IMR-90 (cell line): Measurements from ENCODE around the gene CYB5D1. TPM values are rescaled to one million over a fixed set of nuclear protein-coding genes. Genes with fewer than 3 reads are reported as not detected.
A peak's percentile ranks its signal among the peaks of the same experiment; 100 is the strongest.

ENCODE experiments used
- ATAC-seq: fragments of 200-7000 bp; cut with Tn5 transposase; 2 replicates; pipeline ENCODE4 v1.9.1; 2020; ENCODE audit warnings: low read depth, mild to moderate bottlenecking, moderate library complexity
- BruUV-seq: library from RNA; stranded (reverse); fragments of 400-500 nt; replicated peaks from 2 replicates; lab custom pipeline; 2021; lab: Mats Ljungman, UMichigan
- CTCF ChIA-PET: fragments of 300-600 bp; formaldehyde crosslinking; extraction: SDS; loops from one replicate; lab custom pipeline; 2021; ENCODE audit warnings: antibody characterized with exemption; lab: Yijun Ruan, JAX
- POLR2A ChIA-PET: fragments of 300-600 bp; sonication (Branson Sonifier 250); formaldehyde crosslinking; loops from one replicate; lab custom pipeline; 2022; ENCODE audit warnings: antibody characterized with exemption; ENCODE audit not compliant: unreplicated experiment; lab: Charles Lee
- DNase-seq: peaks from one replicate; pipeline ENCODE4 v3.0.0; 2013
- H2AFZ ChIP-seq: replicated peaks from 2 replicates; pipeline ENCODE3; 2013; ENCODE audit warnings: low read length, mild to moderate bottlenecking; ENCODE audit not compliant: poor library complexity
- H2AK5ac ChIP-seq: 2 replicates; pipeline ENCODE4 v1.6.1; 2013; ENCODE audit warnings: low read depth, low read length, inconsistent platforms
- H2AK9ac ChIP-seq: replicated peaks from 2 replicates; pipeline ENCODE3; 2013; ENCODE audit warnings: mild to moderate bottlenecking, low read depth, low read length, moderate library complexity; ENCODE audit not compliant: poor library complexity
- H2BK120ac ChIP-seq: 2 replicates; pipeline ENCODE4 v1.6.1; 2013; ENCODE audit warnings: low read depth, low read length, inconsistent platforms
- H2BK15ac ChIP-seq: 3 replicates; pipeline ENCODE4 v1.6.1; 2013; ENCODE audit warnings: low read depth, low read length, inconsistent platforms
- H2BK20ac ChIP-seq: 2 replicates; pipeline ENCODE4 v1.6.1; 2013; ENCODE audit warnings: low read depth, mild to moderate bottlenecking, inconsistent platforms, low read length, moderate library complexity
- H2BK5ac ChIP-seq: 2 replicates; pipeline ENCODE4 v1.6.1; 2013; ENCODE audit warnings: mild to moderate bottlenecking, low read depth, low read length, inconsistent platforms; ENCODE audit not compliant: poor library complexity, severe bottlenecking
- H3K14ac ChIP-seq: replicated peaks from 2 replicates; pipeline ENCODE4 v1.6.1; 2013; ENCODE audit warnings: low read depth, low read length, inconsistent platforms
- H3K18ac ChIP-seq: 2 replicates; pipeline ENCODE4 v1.6.1; 2013; ENCODE audit warnings: low read depth, low read length, control low read depth
- H3K23ac ChIP-seq: 2 replicates; pipeline ENCODE4 v1.6.1; 2013; ENCODE audit warnings: low read depth, low read length, inconsistent platforms
- H3K27ac ChIP-seq: 2 replicates; pipeline ENCODE4 v1.5.1; 2013; ENCODE audit warnings: mild to moderate bottlenecking, control low read depth, low read length; ENCODE audit not compliant: insufficient read depth
- H3K27me3 ChIP-seq: 2 replicates; pipeline ENCODE4 v1.6.1; 2013; ENCODE audit warnings: low read length; ENCODE audit not compliant: control insufficient read depth, insufficient read depth
- H3K36me3 ChIP-seq: 2 replicates; pipeline ENCODE4 v1.6.1; 2013; ENCODE audit warnings: low read length, mixed read lengths; ENCODE audit not compliant: control insufficient read depth, insufficient read depth
- H3K4ac ChIP-seq: 2 replicates; pipeline ENCODE4 v1.6.1; 2013; ENCODE audit warnings: low read depth, low read length, inconsistent platforms
- H3K4me1 ChIP-seq: 2 replicates; pipeline ENCODE4 v1.6.1; 2013; ENCODE audit warnings: low read length, mixed read lengths; ENCODE audit not compliant: control insufficient read depth, insufficient read depth
- H3K4me2 ChIP-seq: 2 replicates; pipeline ENCODE4 v1.6.1; 2013; ENCODE audit warnings: low read depth, mild to moderate bottlenecking, control low read depth, low read length, moderate library complexity
- H3K4me3 ChIP-seq: 2 replicates; pipeline ENCODE4 v1.5.1; 2013; ENCODE audit warnings: low read depth, mild to moderate bottlenecking, control low read depth, low read length, moderate library complexity; ENCODE audit not compliant: insufficient read depth
- H3K56ac ChIP-seq: 2 replicates; pipeline ENCODE4 v1.6.1; 2013; ENCODE audit warnings: low read length, inconsistent platforms; ENCODE audit not compliant: insufficient read depth; ENCODE audit errors: extremely low read depth
- H3K79me1 ChIP-seq, 2 experiments: 2 replicates each; pipeline ENCODE4 v1.6.1; 2013; ENCODE audit warnings: low read length in 2 of 2, inconsistent platforms in 1 of 2, low read depth in 1 of 2
- H3K9ac ChIP-seq: 2 replicates; pipeline ENCODE4 v1.6.1; 2013; ENCODE audit warnings: low read depth, low read length, control low read depth
- H3K9me1 ChIP-seq: 2 replicates; pipeline ENCODE4 v1.6.1; 2013; ENCODE audit warnings: low read length, inconsistent platforms; ENCODE audit not compliant: insufficient read depth
- H3K9me3 ChIP-seq: 2 replicates; pipeline ENCODE4 v1.6.1; 2013; ENCODE audit warnings: low read length; ENCODE audit not compliant: control insufficient read depth, insufficient read depth
- H4K20me1 ChIP-seq: 2 replicates; pipeline ENCODE4 v1.6.1; 2013; ENCODE audit warnings: low read length, inconsistent platforms; ENCODE audit not compliant: insufficient read depth
- H4K5ac ChIP-seq: 2 replicates; pipeline ENCODE4 v1.6.1; 2013; ENCODE audit warnings: mild to moderate bottlenecking, low read depth, low read length, control low read depth
- H4K8ac ChIP-seq, 2 experiments: 2 replicates each; pipeline ENCODE4 v1.6.1; 2013; ENCODE audit warnings: low read depth in 2 of 2, low read length in 2 of 2, control low read depth in 1 of 2, inconsistent platforms in 1 of 2
- H4K91ac ChIP-seq: 2 replicates; pipeline ENCODE4 v1.6.1; 2013; ENCODE audit warnings: low read depth, low read length, inconsistent platforms; ENCODE audit not compliant: insufficient read depth
- MAFK ChIP-seq: IDR thresholded peaks from 2 replicates; pipeline ENCODE4 v1.6.1; 2012; ENCODE audit warnings: low read depth, low read length, improper control_type of control experiment
- POLR2A ChIP-seq: IDR thresholded peaks from 2 replicates; pipeline ENCODE4 v1.6.1; 2012; ENCODE audit warnings: mild to moderate bottlenecking, low read depth, low read length
- WGBS, 2 experiments: methylation state at CpG; one replicate each; pipeline versions ENCODE4 v1.1.5 to v1.1.7; 2013; ENCODE audit warnings: missing lambda C conversion rate in 2 of 2; ENCODE audit not compliant: insufficient read length in 1 of 2; ENCODE audit errors: extremely low coverage in 2 of 2; 5-methylcytosine and 5-hydroxymethylcytosine counted together
- dilution Hi-C: fragments of 300-500 bp; cut with HindIII; formaldehyde crosslinking; loops from one replicate; pipeline ENCODE4 v1.14.3; 2018; ENCODE audit warnings: low sequenced_read_pairs; ENCODE audit not compliant: unreplicated experiment
- in situ Hi-C: fragments of 300-500 bp; cut with MboI; formaldehyde crosslinking; loops from 3 replicates; pipeline ENCODE4 v1.14.3; 2019; ENCODE audit warnings: low sequenced_read_pairs, inconsistent platforms, mixed read lengths
- intact Hi-C: fragments of 100-400 bp; cut with micrococcal nuclease; formaldehyde crosslinking; loops from 2 replicates; pipeline ENCODE4 v1.10.0; 2022
- polyA plus RNA-seq, 3 experiments: library from polyadenylated mRNA; depleted of rRNA; stranded (reverse); fragments of >200 nt; gene quantifications; 2 replicates each; pipeline ENCODE4 v1.2.3, GENCODE V29; 2012; ENCODE audit warnings: low replicate concordance in 1 of 3
- total RNA-seq: library from RNA; depleted of rRNA; stranded (reverse); fragments of >200 nt; gene quantifications from 2 replicates; pipeline ENCODE4 v1.2.3, GENCODE V29; 2012

Gene CYB5D1
- total and polyA plus RNA-seq, 2 of the 4 experiments (the other 2 are of a cell fraction) = 8.8 to 10.8 TPM

- peak within 1 kb of the TSS; percentile 85 for H2BK120ac ChIP-seq
- H3K18ac ChIP-seq = peak within 1 kb of the TSS; percentile 55
- in situ Hi-C loops = no loop called here
- peaks cover 15% of the 10 kb centered on the region for H3K36me3 ChIP-seq
- H4K20me1 ChIP-seq = peaks cover 14% of the 10 kb centered on the region
- H2AK5ac ChIP-seq = peak within 1 kb of the TSS; percentile 94
- H2BK5ac ChIP-seq = peak within 1 kb of the TSS; percentile 93
- H3K79me1 ChIP-seq = peaks cover 7 to 62% of the 10 kb centered on the region in 2 experiments
- H4K91ac ChIP-seq = peak within 1 kb of the TSS; percentile 93
- WGBS, 2 experiments = 42% methylated on average over 9 of the region's 18 CpGs; no CpG with 5 or more reads in 1 of the 2 experiments
- TF ChIP-seq MAFK (no peak), POLR2A (0 out of 2 replicates have a peak, but pooled peaks have one; percentile 15)
- H4K8ac ChIP-seq = peak within 1 kb of the TSS; percentile 69 to 89; a peak in 3 of 4 replicates
- no peaks in the 10 kb centered on the region for H3K27me3 ChIP-seq
- H3K56ac ChIP-seq = peak within 1 kb of the TSS; percentile 75
- CTCF ChIA-PET = no interaction called here
- POLR2A ChIA-PET = no interaction called here
- H3K4me3 ChIP-seq = peak within 1 kb of the TSS; percentile 46
- H4K5ac ChIP-seq = peak within 1 kb of the TSS; percentile 51
- H3K23ac ChIP-seq = peak within 1 kb of the TSS; percentile 88
- peak within 1 kb of the TSS; percentile 32; the same call in 2 of the 3 replicates for H2BK15ac ChIP-seq
- H2AK9ac ChIP-seq = peak within 1 kb of the TSS; percentile 97
- DNase-seq = peak; percentile 21
- peak within 1 kb of the TSS; percentile 88 for H2AFZ ChIP-seq
- H3K27ac ChIP-seq = peak within 1 kb of the TSS; percentile 95
- H2BK20ac ChIP-seq = peak within 1 kb of the TSS; percentile 53
- ATAC-seq = no peak
- H3K9me1 ChIP-seq = peaks cover 7% of the 10 kb centered on the region
- peak within 1 kb of the TSS; percentile 89 for H3K14ac ChIP-seq
- BruUV-seq = no TSS peak
- dilution Hi-C loops = no loop called here
- H3K4me1 ChIP-seq = peaks cover 19% of the 10 kb centered on the region
- no peaks in the 10 kb centered on the region for H3K9me3 ChIP-seq
- intact Hi-C loops = loop anchor here (2.0 kb wide), 1 partner anchor 26 kb away; no protein-coding TSS in a partner anchor
- peak within 1 kb of the TSS; percentile 90 for H3K4ac ChIP-seq
- peak within 1 kb of the TSS; percentile 79 for H3K9ac ChIP-seq
- peak within 1 kb of the TSS; percentile 87 for H3K4me2 ChIP-seq
Measured at GRCh38 chr17:7888184-7888920, 30.5 kb downstream of the CYB5D1 start, which contains the start of gene CHD3. Gene CHD3 (plus strand): TSS chr17:7888789. CDS start chr17:7889001, 212 bp downstream.
